HEK293 (cell line): ENCODE measurements around the gene PRPSAP2.

Experiments
- TF ChIP-seq, protein P1 (sequence below): fragments of 450-650 bp; formaldehyde crosslinking; IDR thresholded peaks from 2 replicates; pipeline ENCODE4 v1.5.1; 2016; ENCODE audit warnings: missing biosample characterization, missing genetic modification characterization
- TF ChIP-seq, protein P2 (sequence below): fragments of 450-650 bp; formaldehyde crosslinking; IDR thresholded peaks from 2 replicates; pipeline ENCODE4 v1.5.1; 2016; ENCODE audit warnings: missing biosample characterization, missing genetic modification characterization, low read depth

GRCh38 chr17:18920911-18921441, 63.0 kb downstream of the PRPSAP2 start:
- TF ChIP-seq, protein P1, sequence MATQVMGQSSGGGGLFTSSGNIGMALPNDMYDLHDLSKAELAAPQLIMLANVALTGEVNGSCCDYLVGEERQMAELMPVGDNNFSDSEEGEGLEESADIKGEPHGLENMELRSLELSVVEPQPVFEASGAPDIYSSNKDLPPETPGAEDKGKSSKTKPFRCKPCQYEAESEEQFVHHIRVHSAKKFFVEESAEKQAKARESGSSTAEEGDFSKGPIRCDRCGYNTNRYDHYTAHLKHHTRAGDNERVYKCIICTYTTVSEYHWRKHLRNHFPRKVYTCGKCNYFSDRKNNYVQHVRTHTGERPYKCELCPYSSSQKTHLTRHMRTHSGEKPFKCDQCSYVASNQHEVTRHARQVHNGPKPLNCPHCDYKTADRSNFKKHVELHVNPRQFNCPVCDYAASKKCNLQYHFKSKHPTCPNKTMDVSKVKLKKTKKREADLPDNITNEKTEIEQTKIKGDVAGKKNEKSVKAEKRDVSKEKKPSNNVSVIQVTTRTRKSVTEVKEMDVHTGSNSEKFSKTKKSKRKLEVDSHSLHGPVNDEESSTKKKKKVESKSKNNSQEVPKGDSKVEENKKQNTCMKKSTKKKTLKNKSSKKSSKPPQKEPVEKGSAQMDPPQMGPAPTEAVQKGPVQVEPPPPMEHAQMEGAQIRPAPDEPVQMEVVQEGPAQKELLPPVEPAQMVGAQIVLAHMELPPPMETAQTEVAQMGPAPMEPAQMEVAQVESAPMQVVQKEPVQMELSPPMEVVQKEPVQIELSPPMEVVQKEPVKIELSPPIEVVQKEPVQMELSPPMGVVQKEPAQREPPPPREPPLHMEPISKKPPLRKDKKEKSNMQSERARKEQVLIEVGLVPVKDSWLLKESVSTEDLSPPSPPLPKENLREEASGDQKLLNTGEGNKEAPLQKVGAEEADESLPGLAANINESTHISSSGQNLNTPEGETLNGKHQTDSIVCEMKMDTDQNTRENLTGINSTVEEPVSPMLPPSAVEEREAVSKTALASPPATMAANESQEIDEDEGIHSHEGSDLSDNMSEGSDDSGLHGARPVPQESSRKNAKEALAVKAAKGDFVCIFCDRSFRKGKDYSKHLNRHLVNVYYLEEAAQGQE (tag by site-specific recombination): no peak
- TF ChIP-seq, protein P2, sequence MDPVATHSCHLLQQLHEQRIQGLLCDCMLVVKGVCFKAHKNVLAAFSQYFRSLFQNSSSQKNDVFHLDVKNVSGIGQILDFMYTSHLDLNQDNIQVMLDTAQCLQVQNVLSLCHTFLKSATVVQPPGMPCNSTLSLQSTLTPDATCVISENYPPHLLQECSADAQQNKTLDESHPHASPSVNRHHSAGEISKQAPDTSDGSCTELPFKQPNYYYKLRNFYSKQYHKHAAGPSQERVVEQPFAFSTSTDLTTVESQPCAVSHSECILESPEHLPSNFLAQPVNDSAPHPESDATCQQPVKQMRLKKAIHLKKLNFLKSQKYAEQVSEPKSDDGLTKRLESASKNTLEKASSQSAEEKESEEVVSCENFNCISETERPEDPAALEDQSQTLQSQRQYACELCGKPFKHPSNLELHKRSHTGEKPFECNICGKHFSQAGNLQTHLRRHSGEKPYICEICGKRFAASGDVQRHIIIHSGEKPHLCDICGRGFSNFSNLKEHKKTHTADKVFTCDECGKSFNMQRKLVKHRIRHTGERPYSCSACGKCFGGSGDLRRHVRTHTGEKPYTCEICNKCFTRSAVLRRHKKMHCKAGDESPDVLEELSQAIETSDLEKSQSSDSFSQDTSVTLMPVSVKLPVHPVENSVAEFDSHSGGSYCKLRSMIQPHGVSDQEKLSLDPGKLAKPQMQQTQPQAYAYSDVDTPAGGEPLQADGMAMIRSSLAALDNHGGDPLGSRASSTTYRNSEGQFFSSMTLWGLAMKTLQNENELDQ (tag by site-specific recombination): no peak
